HG03135 (cell line): Measurements from ENCODE around the gene ZCCHC18.
"Not testable (repeated sequence)": the region's sequence is repeated elsewhere in the genome, so short reads cannot be mapped to it uniquely, and the experiment has no call there.

Experiments
- ATAC-seq: cut with Tn5 transposase; IDR thresholded peaks from one replicate; pipeline ENCODE4 v1.9.1; 2021; ENCODE audit warnings: mild to moderate bottlenecking, moderate library complexity; ENCODE audit not compliant: unreplicated experiment

ZCCHC18 gene

GRCh38 chrX:104112326-104112951 is at the start of gene ZCCHC18:
TSS of gene ZCCHC18 (plus strand) at chrX:104112523. CDS start at chrX:104114112, 1,589 bp downstream.
- ATAC-seq, result peak; percentile 68

- ATAC-seq, result not testable (repeated sequence)
These were observed 49.7 kb upstream of the ZCCHC18 start for GRCh38 chrX:104062636-104063035.

- ATAC-seq, result peak; percentile 98
These were observed 36.4 kb upstream of the ZCCHC18 start, which contains the start of gene TMSB15C for GRCh38 chrX:104075778-104076445. TSS of gene TMSB15C (minus strand) at chrX:104076236.

- not testable (repeated sequence) for ATAC-seq
These were observed 34.5 kb upstream of the ZCCHC18 start for GRCh38 chrX:104077854-104078253.

GRCh38 chrX:104084063-104084462 is 28.3 kb upstream of the ZCCHC18 start:
- ATAC-seq, result no peak

GRCh38 chrX:104084534-104085277 is 27.6 kb upstream of the ZCCHC18 start:
- no peak for ATAC-seq

- no peak for ATAC-seq
These were observed 26.8 kb upstream of the ZCCHC18 start for GRCh38 chrX:104085477-104085876.

- ATAC-seq, result no peak
These were observed 26.4 kb upstream of the ZCCHC18 start for GRCh38 chrX:104085919-104086318.

- peak; percentile 85 for ATAC-seq
These were observed 14.0 kb upstream of the ZCCHC18 start for GRCh38 chrX:104098151-104098808.

GRCh38 chrX:104098919-104099318 is 13.4 kb upstream of the ZCCHC18 start:
- ATAC-seq, result no peak

- no peak for ATAC-seq
These were observed 7.6 kb upstream of the ZCCHC18 start for GRCh38 chrX:104104676-104105075.

- no peak for ATAC-seq
These were observed 6.7 kb upstream of the ZCCHC18 start for GRCh38 chrX:104105330-104106262.

- no peak for ATAC-seq
These were observed 3.4 kb upstream of the ZCCHC18 start for GRCh38 chrX:104108955-104109354.

GRCh38 chrX:104110491-104111240 is 1.7 kb upstream of the ZCCHC18 start:
- ATAC-seq, result peak; percentile 34

- ATAC-seq, result peak; percentile 44
These were observed 1.1 kb downstream of the ZCCHC18 start for GRCh38 chrX:104113222-104113965.

GRCh38 chrX:104117759-104118158 is 5.4 kb downstream of the ZCCHC18 start:
- no peak for ATAC-seq

GRCh38 chrX:104118765-104119164 is 6.4 kb downstream of the ZCCHC18 start:
- ATAC-seq, result no peak

- ATAC-seq, result peak; percentile 61
These were observed 10.5 kb downstream of the ZCCHC18 start for GRCh38 chrX:104122829-104123228.

GRCh38 chrX:104126856-104127255 is 14.5 kb downstream of the ZCCHC18 start:
- no peak for ATAC-seq
